ENCODE results near the gene UNC80. TPM values are rescaled to one million over a fixed set of nuclear protein-coding genes. Genes with fewer than 3 reads are reported as not detected.

Gene UNC80
- polyA plus RNA-seq, 1 donor (not counting 4 experiments of a cell fraction or from before 2014, with no cell fraction given): 0.13 TPM

- Histone ChIP-seq H3K9ac (ENCODE audit: control insufficient read depth, extremely low read depth, insufficient read depth, low read length) (no peak overlapping the region), H3K36me3 (ENCODE audit: control insufficient read depth in 2 of 2, extremely low read depth in 1 of 2, insufficient read depth in 2 of 2, low read length in 2 of 2) (no peaks in the 10 kb centered on the region), H3K4me2 (ENCODE audit: control insufficient read depth, extremely low read depth, insufficient read depth, low read depth, low read length) (no peak overlapping the region), H4K20me1 (ENCODE audit: control insufficient read depth, extremely low read depth, insufficient read depth, low read length) (no peaks in the 10 kb centered on the region), H3K9me1 (ENCODE audit: control insufficient read depth, extremely low read depth, insufficient read depth, low read length) (no peaks in the 10 kb centered on the region), H3K27ac (ENCODE audit: control insufficient read depth, insufficient read depth, low read length) (no peak overlapping the region), H3K9me3 (ENCODE audit: control insufficient read depth, low read depth, low read length) (no peaks in the 10 kb centered on the region), H3K79me2 (ENCODE audit: control insufficient read depth, insufficient read depth, low read length) (no peaks in the 10 kb centered on the region), H3K27me3 (ENCODE audit: control insufficient read depth, extremely low read depth, insufficient read depth, low read length) (no peaks in the 10 kb centered on the region), H3K4me1 (ENCODE audit: control insufficient read depth, extremely low read depth, insufficient read depth, low read length) (no peaks in the 10 kb centered on the region), H2AFZ (ENCODE audit: control insufficient read depth, low read length) (no peak overlapping the region), H3K4me3 (ENCODE audit: control insufficient read depth in 2 of 3, extremely low read depth in 1 of 3, insufficient read depth in 2 of 3, low read depth in 1 of 3, low read length in 3 of 3) (no peak overlapping the region)
- DNase-seq (ENCODE audit: low read depth, low spot score): no peak
- dilution Hi-C loops (cut with MboI; ENCODE audit: extremely low pct_ligation_motif_present, low sequenced_read_pairs): no loop called here
- TF ChIP-seq, protein P1, sequence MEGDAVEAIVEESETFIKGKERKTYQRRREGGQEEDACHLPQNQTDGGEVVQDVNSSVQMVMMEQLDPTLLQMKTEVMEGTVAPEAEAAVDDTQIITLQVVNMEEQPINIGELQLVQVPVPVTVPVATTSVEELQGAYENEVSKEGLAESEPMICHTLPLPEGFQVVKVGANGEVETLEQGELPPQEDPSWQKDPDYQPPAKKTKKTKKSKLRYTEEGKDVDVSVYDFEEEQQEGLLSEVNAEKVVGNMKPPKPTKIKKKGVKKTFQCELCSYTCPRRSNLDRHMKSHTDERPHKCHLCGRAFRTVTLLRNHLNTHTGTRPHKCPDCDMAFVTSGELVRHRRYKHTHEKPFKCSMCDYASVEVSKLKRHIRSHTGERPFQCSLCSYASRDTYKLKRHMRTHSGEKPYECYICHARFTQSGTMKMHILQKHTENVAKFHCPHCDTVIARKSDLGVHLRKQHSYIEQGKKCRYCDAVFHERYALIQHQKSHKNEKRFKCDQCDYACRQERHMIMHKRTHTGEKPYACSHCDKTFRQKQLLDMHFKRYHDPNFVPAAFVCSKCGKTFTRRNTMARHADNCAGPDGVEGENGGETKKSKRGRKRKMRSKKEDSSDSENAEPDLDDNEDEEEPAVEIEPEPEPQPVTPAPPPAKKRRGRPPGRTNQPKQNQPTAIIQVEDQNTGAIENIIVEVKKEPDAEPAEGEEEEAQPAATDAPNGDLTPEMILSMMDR (optimal IDR thresholded peaks at IDR 0.05 in 1 of 3, IDR thresholded peaks at IDR 0.05 in 1 of 3, conservative IDR thresholded peaks at IDR 0.05 in 1 of 3; ENCODE audit: extremely low read depth in 1 of 3, insufficient read depth in 2 of 3, low read length in 3 of 3): no peak
- TF ChIP-seq EZH2 (IDR thresholded peaks at IDR 0.05; ENCODE audit: low read length): no peak
- no peak for FAIRE-seq
These were observed 134.1 kb downstream of the UNC80 start for GRCh38 chr2:209905691-209906090.

DNA sequence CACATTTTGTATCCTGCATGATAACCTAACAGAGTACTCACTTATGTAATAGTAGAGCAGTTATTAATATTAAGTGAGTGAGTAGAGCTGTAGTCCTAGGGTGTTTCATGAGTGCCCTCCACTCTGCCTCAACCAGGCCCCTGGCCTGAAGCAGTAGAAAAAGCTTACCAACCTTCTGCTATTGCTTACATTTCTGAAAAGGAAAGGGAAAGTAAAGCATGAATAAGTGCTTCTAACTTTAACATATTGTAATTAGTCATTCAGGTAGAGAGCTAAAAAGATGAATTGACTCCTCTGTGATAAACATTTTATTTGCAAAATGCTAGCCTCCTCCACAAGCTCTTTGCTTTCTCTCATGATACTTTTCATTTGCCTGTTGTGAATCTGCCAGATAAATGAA is 136.1 kb downstream of the UNC80 start:
- FAIRE-seq (no peak), DNase-seq (ENCODE audit: low read depth, low spot score) (no peak)
- H2AFZ ChIP-seq (ENCODE audit: control insufficient read depth, low read length): no peak overlapping the region
- H3K36me3 ChIP-seq (ENCODE audit: control insufficient read depth in 2 of 2, extremely low read depth in 1 of 2, insufficient read depth in 2 of 2, low read length in 2 of 2): no peaks in the 10 kb centered on the region
- H3K4me2 ChIP-seq (ENCODE audit: control insufficient read depth, extremely low read depth, insufficient read depth, low read depth, low read length): no peak overlapping the region
- dilution Hi-C loops (cut with MboI; ENCODE audit: extremely low pct_ligation_motif_present, low sequenced_read_pairs): no loop called here
- H3K9ac ChIP-seq (ENCODE audit: control insufficient read depth, extremely low read depth, insufficient read depth, low read length): no peak overlapping the region
- no peak for TF ChIP-seq EZH2 (IDR thresholded peaks at IDR 0.05; ENCODE audit: low read length)
- TF ChIP-seq, protein P1 (optimal IDR thresholded peaks at IDR 0.05 in 1 of 3, IDR thresholded peaks at IDR 0.05 in 1 of 3, conservative IDR thresholded peaks at IDR 0.05 in 1 of 3; ENCODE audit: extremely low read depth in 1 of 3, insufficient read depth in 2 of 3, low read length in 3 of 3): no peak
- no peaks in the 10 kb centered on the region for H3K9me3 ChIP-seq (ENCODE audit: control insufficient read depth, low read depth, low read length)
- no peaks in the 10 kb centered on the region for H3K27me3 ChIP-seq (ENCODE audit: control insufficient read depth, extremely low read depth, insufficient read depth, low read length)
- H4K20me1 ChIP-seq (ENCODE audit: control insufficient read depth, extremely low read depth, insufficient read depth, low read length): no peaks in the 10 kb centered on the region
- H3K4me1 ChIP-seq (ENCODE audit: control insufficient read depth, extremely low read depth, insufficient read depth, low read length): no peaks in the 10 kb centered on the region
- H3K9me1 ChIP-seq (ENCODE audit: control insufficient read depth, extremely low read depth, insufficient read depth, low read length): no peaks in the 10 kb centered on the region
- no peak overlapping the region for H3K4me3 ChIP-seq (ENCODE audit: control insufficient read depth in 2 of 3, extremely low read depth in 1 of 3, insufficient read depth in 2 of 3, low read depth in 1 of 3, low read length in 3 of 3)
- H3K79me2 ChIP-seq (ENCODE audit: control insufficient read depth, insufficient read depth, low read length): no peaks in the 10 kb centered on the region
- no peak overlapping the region for H3K27ac ChIP-seq (ENCODE audit: control insufficient read depth, insufficient read depth, low read length)

All from keratinocyte (primary cell).